A673 (cell line): Measurements from ENCODE around the gene TMEM165.

ENCODE experiments used
- EZH2 ChIP-seq: fragments of 200-600 bp; sonication (generic); IDR thresholded peaks from 2 replicates; pipeline ENCODE4 v1.6.1; 2017; ENCODE audit warnings: borderline replicate concordance, low read depth, mild to moderate bottlenecking, mixed read lengths, antibody characterized with exemption, low read length; ENCODE audit not compliant: poor library complexity, severe bottlenecking
- TF ChIP-seq, protein P1 (sequence below): fragments of 300-800, 200-600 bp; sonication (generic); conservative IDR thresholded peaks from 2 replicates; pipeline ENCODE4 v1.5.1; 2017; ENCODE audit warnings: low read depth, mild to moderate bottlenecking, antibody characterized with exemption, low read length, moderate library complexity, mixed read lengths

DNA sequence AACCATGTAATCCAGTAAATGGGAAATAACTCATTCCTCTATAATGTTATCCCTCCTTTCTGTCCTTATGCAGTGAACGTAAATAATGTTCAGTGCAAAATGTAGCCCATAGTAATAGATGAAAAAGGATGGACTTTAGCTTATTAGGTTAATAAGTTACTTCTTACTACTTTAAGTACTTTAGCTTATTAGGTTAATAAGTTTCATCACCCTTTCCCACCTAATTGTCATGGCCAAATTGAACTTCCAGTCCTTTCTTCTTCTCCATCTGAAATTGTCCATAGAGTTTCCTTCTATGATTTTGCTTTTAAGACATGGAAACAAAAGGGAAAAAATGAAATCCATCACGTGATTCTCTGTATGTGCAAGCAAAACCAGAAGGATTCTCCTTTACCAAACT, 15.2 kb upstream of the TMEM165 start:
- TF ChIP-seq, protein P1, sequence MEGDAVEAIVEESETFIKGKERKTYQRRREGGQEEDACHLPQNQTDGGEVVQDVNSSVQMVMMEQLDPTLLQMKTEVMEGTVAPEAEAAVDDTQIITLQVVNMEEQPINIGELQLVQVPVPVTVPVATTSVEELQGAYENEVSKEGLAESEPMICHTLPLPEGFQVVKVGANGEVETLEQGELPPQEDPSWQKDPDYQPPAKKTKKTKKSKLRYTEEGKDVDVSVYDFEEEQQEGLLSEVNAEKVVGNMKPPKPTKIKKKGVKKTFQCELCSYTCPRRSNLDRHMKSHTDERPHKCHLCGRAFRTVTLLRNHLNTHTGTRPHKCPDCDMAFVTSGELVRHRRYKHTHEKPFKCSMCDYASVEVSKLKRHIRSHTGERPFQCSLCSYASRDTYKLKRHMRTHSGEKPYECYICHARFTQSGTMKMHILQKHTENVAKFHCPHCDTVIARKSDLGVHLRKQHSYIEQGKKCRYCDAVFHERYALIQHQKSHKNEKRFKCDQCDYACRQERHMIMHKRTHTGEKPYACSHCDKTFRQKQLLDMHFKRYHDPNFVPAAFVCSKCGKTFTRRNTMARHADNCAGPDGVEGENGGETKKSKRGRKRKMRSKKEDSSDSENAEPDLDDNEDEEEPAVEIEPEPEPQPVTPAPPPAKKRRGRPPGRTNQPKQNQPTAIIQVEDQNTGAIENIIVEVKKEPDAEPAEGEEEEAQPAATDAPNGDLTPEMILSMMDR = no peak
- TF ChIP-seq EZH2 = no peak
